Immature natural killer cell (primary cell): ENCODE results near the gene FAM76A. TPM values are rescaled to one million over a fixed set of nuclear protein-coding genes. Genes with fewer than 3 reads are reported as not detected.
"Not testable (repeated sequence)": the region's sequence is repeated elsewhere in the genome, so short reads cannot be mapped to it uniquely, and the experiment has no call there.

Source experiments
- DNase-seq, 3 donors: peaks; one replicate each; pipeline ENCODE4 v3.0.0; 2022; ENCODE audit warnings: mixed read lengths in 1 of 3
- H3K27ac Mint-ChIP-seq, 6 donors: one replicate each; pipeline ENCODE4 v1.8.0; 2020; ENCODE audit warnings: mixed read lengths in 6 of 6, mild to moderate bottlenecking in 5 of 6, inconsistent platforms in 4 of 6, moderate library complexity in 3 of 6
- H3K27me3 Mint-ChIP-seq, 3 donors: one replicate each; pipeline ENCODE4 v1.8.0; 2020 to 2021; ENCODE audit warnings: low read depth in 3 of 3, mild to moderate bottlenecking in 3 of 3, mixed read lengths in 3 of 3, moderate library complexity in 3 of 3, inconsistent platforms in 1 of 3
- H3K36me3 Mint-ChIP-seq, 3 donors: one replicate each; pipeline ENCODE4 v1.8.0; 2020; ENCODE audit warnings: mixed read lengths in 3 of 3, inconsistent platforms in 2 of 3, mild to moderate bottlenecking in 2 of 3
- H3K4me1 Mint-ChIP-seq, 2 donors: one replicate each; pipeline ENCODE4 v1.8.0; 2020; ENCODE audit warnings: inconsistent platforms in 2 of 2, mild to moderate bottlenecking in 2 of 2, mixed read lengths in 2 of 2, moderate library complexity in 1 of 2
- H3K4me3 Mint-ChIP-seq, 5 donors: one replicate each; pipeline ENCODE4 v1.8.0; 2020; ENCODE audit warnings: mild to moderate bottlenecking in 5 of 5, mixed read lengths in 5 of 5, inconsistent platforms in 3 of 5, moderate library complexity in 3 of 5
- H3K9me3 Mint-ChIP-seq, 6 donors: one replicate each; pipeline ENCODE4 v1.8.0; 2020; ENCODE audit warnings: mild to moderate bottlenecking in 6 of 6, mixed read lengths in 6 of 6, inconsistent platforms in 4 of 6, moderate library complexity in 3 of 6
- polyA plus RNA-seq, 3 donors: library from polyadenylated mRNA; unstranded; fragments of 300-500 nt; fragmentation: Illumina TruSeq; gene quantifications; one replicate each; pipeline ENCODE4 v1.2.3, GENCODE V29; 2021

Gene FAM76A
- 1 to 10 TPM; 2.2 to 8.1 (median 7.5) TPM for polyA plus RNA-seq

GRCh38 chr1:27725374-27726172, at the start of gene FAM76A:
Gene FAM76A (plus strand): TSS chr1:27725961. CDS start chr1:27726081, 120 bp downstream.
- H3K4me3 Mint-ChIP-seq: peak within 1 kb of the TSS; percentile 90 to 94 (median 94)

GRCh38 chr1:27676410-27676809, 49.4 kb upstream of the FAM76A start:
- DNase-seq: no peak
- Mint-ChIP-seq H3K27ac (no peak overlapping the region), H3K9me3 (peaks cover 5 to 18% (median 7%) of the 10 kb centered on the region in 6 donors)

More at GRCh38 chr1:27725374-27726172, at the start of gene FAM76A:
- Mint-ChIP-seq H3K36me3 (peaks cover 6 to 7% (median 7%) of the 10 kb centered on the region in 3 donors), H3K4me1 (peaks cover 8 to 32% of the 10 kb centered on the region in 2 donors), H3K27ac (peak within 1 kb of the TSS; percentile 94 to 99 (median 98)), H3K27me3 (peaks cover 4 to 7% (median 6%) of the 10 kb centered on the region in 3 donors), H3K9me3 (no peaks in the 10 kb centered on the region)
- DNase-seq: peak; percentile 99 to 100 (median 100)

GRCh38 chr1:27678747-27679146, 47.0 kb upstream of the FAM76A start:
- no peak for DNase-seq
- H3K27ac Mint-ChIP-seq: no peak overlapping the region
- H3K4me3 Mint-ChIP-seq: no peak overlapping the region
- peaks cover 11 to 32% (median 17%) of the 10 kb centered on the region in 6 donors for H3K9me3 Mint-ChIP-seq
- H3K36me3 Mint-ChIP-seq: peaks cover 9 to 10% (median 9%) of the 10 kb centered on the region in 3 donors
- H3K27me3 Mint-ChIP-seq: peaks cover 0 to 2% (median 2%) of the 10 kb centered on the region in 3 donors
- no peaks in the 10 kb centered on the region for H3K4me1 Mint-ChIP-seq

More at GRCh38 chr1:27676410-27676809, 49.4 kb upstream of the FAM76A start:
- H3K4me3 Mint-ChIP-seq: no peak overlapping the region
- H3K4me1 Mint-ChIP-seq: peaks cover 10 to 18% of the 10 kb centered on the region in 2 donors
- H3K36me3 Mint-ChIP-seq: peaks cover 1 to 2% (median 2%) of the 10 kb centered on the region in 3 donors
- peaks cover 0 to 8% (median 4%) of the 10 kb centered on the region in 3 donors for H3K27me3 Mint-ChIP-seq

GRCh38 chr1:27680225-27680791, 45.5 kb upstream of the FAM76A start:
- not testable (repeated sequence) for H3K27ac Mint-ChIP-seq, DNase-seq, H3K4me3 Mint-ChIP-seq, H3K27me3 Mint-ChIP-seq, H3K36me3 Mint-ChIP-seq, H3K4me1 Mint-ChIP-seq
- peaks cover 11 to 32% (median 17%) of the 10 kb centered on the region in 6 donors for H3K9me3 Mint-ChIP-seq

- H3K4me3 Mint-ChIP-seq: not testable (repeated sequence)
Observed at GRCh38 chr1:27681580-27681979, 44.2 kb upstream of the FAM76A start.

GRCh38 chr1:27682351-27682944, 43.3 kb upstream of the FAM76A start:
- DNase-seq: no peak
- Mint-ChIP-seq H3K27me3 (peaks cover 3 to 6% (median 4%) of the 10 kb centered on the region in 3 donors), H3K27ac (no peak overlapping the region), H3K4me1 (no peaks in the 10 kb centered on the region), H3K4me3 (no peak overlapping the region), H3K36me3 (peaks cover 9 to 10% (median 9%) of the 10 kb centered on the region in 3 donors), H3K9me3 (peaks cover 11 to 32% (median 17%) of the 10 kb centered on the region in 6 donors)

More at GRCh38 chr1:27681580-27681979, 44.2 kb upstream of the FAM76A start:
- not testable (repeated sequence) for H3K27ac Mint-ChIP-seq, H3K36me3 Mint-ChIP-seq, H3K27me3 Mint-ChIP-seq, H3K4me1 Mint-ChIP-seq, DNase-seq
- H3K9me3 Mint-ChIP-seq: peaks cover 11 to 32% (median 17%) of the 10 kb centered on the region in 6 donors

- Mint-ChIP-seq H3K9me3 (peaks cover 11 to 28% (median 16%) of the 10 kb centered on the region in 6 donors), H3K4me1 (no peaks in the 10 kb centered on the region), H3K27ac (no peak overlapping the region)
Observed at GRCh38 chr1:27684176-27684575, 41.6 kb upstream of the FAM76A start.

GRCh38 chr1:27686223-27686990, 39.4 kb upstream of the FAM76A start:
- H3K27ac Mint-ChIP-seq: no peak overlapping the region
- no peaks in the 10 kb centered on the region for H3K4me1 Mint-ChIP-seq
- H3K27me3 Mint-ChIP-seq: peaks cover 3 to 11% (median 5%) of the 10 kb centered on the region in 3 donors
- peaks cover 3 to 16% (median 9%) of the 10 kb centered on the region in 6 donors for H3K9me3 Mint-ChIP-seq
- peaks cover 8% of the 10 kb centered on the region in 3 donors for H3K36me3 Mint-ChIP-seq
- no peak for DNase-seq
- H3K4me3 Mint-ChIP-seq: no peak overlapping the region

More at GRCh38 chr1:27684176-27684575, 41.6 kb upstream of the FAM76A start:
- no peak overlapping the region for H3K4me3 Mint-ChIP-seq
- DNase-seq: no peak
- peaks cover 4 to 7% (median 5%) of the 10 kb centered on the region in 3 donors for H3K27me3 Mint-ChIP-seq
- peaks cover 9 to 10% (median 9%) of the 10 kb centered on the region in 3 donors for H3K36me3 Mint-ChIP-seq

- Mint-ChIP-seq H3K9me3 (peaks cover 0 to under 1% (median 0%) of the 10 kb centered on the region in 6 donors), H3K4me3 (no peak overlapping the region), H3K4me1 (no peaks in the 10 kb centered on the region), H3K27me3 (peaks cover 3 to 11% (median 5%) of the 10 kb centered on the region in 3 donors), H3K27ac (no peak overlapping the region), H3K36me3 (no peaks in the 10 kb centered on the region)
- DNase-seq: no peak
Observed at GRCh38 chr1:27687906-27688305, 37.9 kb upstream of the FAM76A start.

- no peak for DNase-seq
- Mint-ChIP-seq H3K4me1 (no peaks in the 10 kb centered on the region), H3K27me3 (peaks cover 5 to 12% (median 5%) of the 10 kb centered on the region in 3 donors), H3K4me3 (no peak overlapping the region), H3K27ac (no peak overlapping the region), H3K9me3 (no peaks in the 10 kb centered on the region), H3K36me3 (no peaks in the 10 kb centered on the region)
Observed at GRCh38 chr1:27689423-27690173, 36.2 kb upstream of the FAM76A start.

GRCh38 chr1:27690183-27690582, 35.6 kb upstream of the FAM76A start:
- H3K27ac Mint-ChIP-seq: no peak overlapping the region
- no peaks in the 10 kb centered on the region for H3K4me1 Mint-ChIP-seq
- no peaks in the 10 kb centered on the region for H3K36me3 Mint-ChIP-seq
- peaks cover 5 to 10% (median 5%) of the 10 kb centered on the region in 3 donors for H3K27me3 Mint-ChIP-seq
- DNase-seq: no peak
- H3K4me3 Mint-ChIP-seq: no peak overlapping the region
- H3K9me3 Mint-ChIP-seq: no peaks in the 10 kb centered on the region

- not testable (repeated sequence) for H3K27ac Mint-ChIP-seq, H3K36me3 Mint-ChIP-seq, H3K27me3 Mint-ChIP-seq, H3K4me3 Mint-ChIP-seq, DNase-seq, H3K9me3 Mint-ChIP-seq, H3K4me1 Mint-ChIP-seq
Observed at GRCh38 chr1:27696835-27697234, 28.9 kb upstream of the FAM76A start.
